Epidermal melanocyte (primary cell): ENCODE data around the gene LSM7.
A peak's percentile ranks its signal among the peaks of the same experiment; 100 is the strongest.

ENCODE experiments used
- DNase-seq: peaks from one replicate; pipeline ENCODE4 v3.0.0; 2011; ENCODE audit warnings: low spot score; ENCODE audit not compliant: insufficient read length

LSM7 gene

GRCh38 chr19:2338751-2339643 lies 10.6 kb upstream of the LSM7 start:
- no peak for DNase-seq

DNA sequence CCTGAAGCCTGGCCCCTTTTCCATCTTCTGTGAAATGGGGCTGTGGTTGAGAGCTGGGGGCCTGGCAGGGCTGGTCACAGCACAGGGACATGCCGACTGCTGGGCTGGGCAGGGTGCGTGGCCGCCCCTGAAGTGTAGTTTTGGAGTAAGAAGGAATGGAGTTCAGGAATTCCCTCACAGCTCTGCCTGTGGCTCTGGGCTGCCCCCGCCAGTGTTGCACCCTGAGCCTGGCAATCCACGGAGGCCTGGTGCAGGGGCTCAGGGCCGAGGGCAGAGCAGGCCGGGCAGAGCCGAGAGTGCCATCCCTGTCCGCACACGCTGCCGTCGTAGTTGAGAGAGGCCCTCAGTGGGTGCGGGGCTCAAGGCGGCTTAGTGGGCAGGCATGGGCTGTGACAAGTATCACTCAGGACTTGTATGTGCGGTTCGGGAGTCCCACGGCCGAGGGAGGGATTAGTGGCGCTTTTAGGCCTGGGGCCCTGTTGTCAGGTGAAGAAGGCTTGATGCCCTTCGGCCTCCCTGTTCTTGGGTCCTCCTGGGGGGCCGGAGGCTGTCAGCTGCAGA lies 9.7 kb upstream of the LSM7 start:
- DNase-seq = no peak

DNA sequence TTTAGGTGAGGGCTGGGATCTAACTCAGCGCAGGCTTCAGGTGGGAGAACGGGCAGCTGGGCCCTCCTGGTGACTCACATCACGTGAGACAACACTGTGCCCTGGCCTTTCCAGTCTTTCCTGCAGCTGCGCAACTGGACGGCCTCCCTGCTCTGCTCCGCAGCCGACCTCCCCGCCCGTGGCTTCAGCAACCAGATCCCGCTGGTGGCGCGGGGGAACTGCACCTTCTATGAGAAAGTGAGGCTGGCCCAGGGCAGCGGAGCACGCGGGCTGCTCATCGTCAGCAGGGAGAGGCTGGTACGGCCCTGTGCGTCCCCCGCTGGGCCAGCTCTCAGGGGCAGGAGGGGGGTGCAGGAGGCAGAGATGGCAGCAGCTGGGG lies 8.9 kb upstream of the LSM7 start:
- DNase-seq = no peak

- no peak for DNase-seq
Measured at GRCh38 chr19:2336528-2337328, 8.3 kb upstream of the LSM7 start.

DNA sequence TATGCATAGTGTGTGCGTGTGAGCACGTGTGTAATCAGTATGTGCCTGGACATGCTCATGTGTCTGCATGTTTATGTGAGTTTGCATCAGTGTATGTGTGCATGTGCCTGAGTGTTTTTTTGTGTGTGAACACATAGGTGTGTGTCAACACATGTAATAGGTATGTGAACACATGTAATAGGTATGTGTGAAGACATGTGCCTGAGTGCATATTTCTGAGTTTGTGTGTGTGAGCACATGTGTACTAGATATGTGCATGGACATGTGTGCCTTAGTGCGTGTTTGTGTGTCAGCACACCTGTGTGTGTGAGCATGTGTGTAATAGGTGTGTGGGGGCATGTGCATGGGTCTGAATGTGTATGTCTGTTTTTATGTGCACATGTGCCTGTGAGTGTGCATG lies 7.5 kb upstream of the LSM7 start:
- no peak for DNase-seq

DNA sequence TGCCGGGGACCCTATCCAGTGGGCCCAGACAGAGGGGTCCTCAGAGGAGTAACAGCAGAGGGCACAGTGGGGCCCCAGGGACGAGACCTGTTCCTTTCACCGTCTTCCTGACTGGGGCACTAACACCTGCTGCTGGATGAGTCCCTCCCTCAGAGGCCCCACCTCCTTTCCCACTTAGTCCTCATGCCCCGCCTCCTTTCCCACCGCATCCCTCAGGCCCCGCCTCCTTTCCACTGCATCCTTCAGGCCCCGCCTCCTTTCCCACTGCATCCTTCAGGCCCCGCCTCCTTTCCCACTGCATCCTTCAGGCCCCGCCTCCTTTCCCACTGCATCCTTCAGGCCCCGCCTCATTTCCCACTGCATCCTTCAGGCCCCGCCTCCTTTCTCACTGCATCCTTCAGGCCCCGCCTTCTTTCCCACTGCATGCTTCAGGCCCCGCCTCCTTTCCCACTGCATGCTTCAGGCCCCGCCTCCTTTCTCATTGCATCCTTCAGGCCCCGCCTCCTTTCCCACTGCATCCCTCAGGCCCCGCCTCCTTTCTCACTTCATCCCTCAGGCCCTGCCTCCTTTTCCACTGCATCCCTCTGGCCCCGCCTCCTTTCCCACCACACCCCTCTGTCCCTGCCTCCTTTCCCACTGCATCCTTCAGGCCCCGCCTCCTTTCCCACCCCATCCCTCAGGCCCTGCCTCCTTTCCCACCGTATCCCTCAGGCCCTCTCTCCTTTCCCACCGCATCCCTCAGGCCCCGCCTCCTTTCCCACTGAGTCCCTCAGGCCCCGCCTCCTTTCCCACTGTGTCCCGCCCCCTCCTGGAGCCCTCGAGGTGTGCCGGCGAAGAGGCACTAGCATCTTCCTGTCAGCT lies 6.8 kb upstream of the LSM7 start:
- DNase-seq = no peak

DNA sequence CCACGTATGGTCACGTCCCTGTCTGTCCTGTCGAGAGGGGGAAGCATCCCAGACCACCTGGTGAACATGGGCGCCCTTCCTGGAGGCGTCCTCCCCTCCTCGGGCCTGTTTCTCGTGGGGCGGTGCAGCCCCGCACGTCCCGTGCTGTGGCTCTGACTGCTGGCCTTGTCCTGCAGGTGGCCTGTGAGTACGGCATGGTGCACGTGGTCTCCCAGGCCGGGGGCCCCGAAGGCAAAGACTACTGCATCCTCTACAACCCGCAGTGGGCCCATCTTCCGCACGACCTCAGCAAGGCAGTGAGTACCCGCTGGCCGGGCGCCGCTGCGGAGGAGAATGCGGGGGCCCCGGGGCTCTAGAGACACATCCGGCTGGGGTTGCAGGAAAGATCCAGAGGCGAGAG lies 6.0 kb upstream of the LSM7 start:
- DNase-seq = no peak

DNA sequence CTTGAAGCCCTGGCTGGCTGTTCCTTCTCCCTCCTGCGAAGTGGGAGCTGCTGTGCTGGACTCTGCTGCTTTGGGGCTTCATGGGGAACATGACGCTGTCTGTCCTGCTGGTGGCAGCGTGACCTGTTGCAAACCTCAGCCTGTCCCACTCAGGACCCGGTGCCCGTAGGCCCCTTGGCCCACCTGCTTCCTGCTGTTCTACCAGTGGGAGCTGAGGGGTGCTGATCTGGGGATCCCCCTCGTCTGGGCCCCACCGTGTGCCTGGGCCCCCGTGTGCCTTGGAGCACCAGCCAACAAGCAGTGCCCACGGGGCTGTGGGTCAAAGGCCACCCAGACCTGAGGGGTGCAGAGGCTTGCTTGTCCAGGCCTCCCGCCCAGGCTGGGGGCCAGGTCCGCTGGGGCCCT lies 5.4 kb upstream of the LSM7 start:
- no peak for DNase-seq

DNA sequence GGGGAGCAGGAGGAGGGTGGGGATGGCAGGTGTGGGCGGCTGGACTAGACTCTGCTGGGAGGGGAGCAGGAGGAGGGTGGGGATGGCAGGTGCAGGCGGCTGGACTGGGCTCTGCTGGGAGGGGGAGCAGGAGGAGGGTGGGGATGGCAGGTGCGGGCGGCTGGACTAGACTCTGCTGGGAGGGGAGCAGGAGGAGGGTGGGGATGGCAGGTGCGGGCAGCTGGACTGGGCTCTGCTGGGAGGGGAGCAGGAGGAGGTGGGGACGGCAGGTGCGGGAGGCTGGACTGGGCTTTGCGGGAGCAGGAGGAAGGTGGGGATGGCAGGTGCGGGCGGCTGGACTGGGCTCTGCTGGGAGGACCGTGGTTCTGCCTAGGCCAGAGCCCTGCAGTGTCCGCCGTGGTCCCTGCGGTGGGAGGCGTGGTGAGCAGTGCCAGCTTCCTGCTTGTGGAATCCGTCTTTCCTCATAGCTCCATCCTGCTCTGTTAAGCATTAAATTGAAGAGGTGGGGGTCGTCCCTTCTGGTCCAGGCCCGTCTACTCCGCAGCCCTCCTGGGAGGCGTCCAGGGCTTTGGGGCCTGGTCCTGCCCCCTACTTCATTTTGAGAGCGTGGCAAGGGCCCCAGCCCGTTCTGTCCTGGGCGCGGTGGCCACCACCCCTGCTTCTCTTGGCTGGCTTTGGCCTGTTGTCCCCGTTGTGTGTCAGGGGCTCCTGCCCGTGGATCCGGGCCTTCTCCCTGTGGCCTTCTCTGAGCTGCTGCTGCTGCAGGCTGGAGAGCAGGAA lies 4.8 kb upstream of the LSM7 start:
- no peak for DNase-seq

DNA sequence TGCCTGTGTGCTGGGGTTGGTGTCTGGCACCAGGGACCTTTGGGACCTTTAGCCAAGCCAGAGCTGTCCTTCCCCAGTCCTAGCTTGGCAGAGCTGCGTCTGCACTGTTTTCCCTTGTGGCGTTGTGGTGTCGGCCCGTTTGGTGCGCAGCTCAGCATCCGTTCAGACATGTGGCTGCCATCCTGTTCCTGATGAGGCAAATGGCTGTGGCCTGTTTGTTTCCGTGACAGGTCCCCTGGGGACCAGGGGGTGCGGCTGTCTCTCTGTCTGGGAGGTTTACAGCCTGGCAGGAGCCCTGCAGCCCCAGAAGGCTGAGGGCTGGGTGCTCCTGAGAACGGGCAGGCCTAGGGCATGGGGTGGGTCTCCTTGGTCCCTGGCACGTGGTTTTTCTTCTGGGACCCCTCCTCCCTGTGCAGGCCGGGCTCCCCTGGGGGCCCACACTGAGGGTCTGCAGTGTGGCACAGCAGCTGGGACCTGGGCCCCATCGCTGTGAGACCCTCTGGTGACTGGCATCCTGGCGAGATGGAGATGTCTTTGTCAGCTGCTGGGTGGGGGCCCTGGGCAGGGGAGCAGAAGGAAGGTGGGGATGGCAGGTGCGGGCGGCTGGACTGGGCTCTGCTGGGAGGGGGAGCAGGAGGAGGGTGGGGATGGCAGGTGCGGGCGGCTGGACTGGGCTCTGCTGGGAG lies 4.1 kb upstream of the LSM7 start:
- no peak for DNase-seq

DNA sequence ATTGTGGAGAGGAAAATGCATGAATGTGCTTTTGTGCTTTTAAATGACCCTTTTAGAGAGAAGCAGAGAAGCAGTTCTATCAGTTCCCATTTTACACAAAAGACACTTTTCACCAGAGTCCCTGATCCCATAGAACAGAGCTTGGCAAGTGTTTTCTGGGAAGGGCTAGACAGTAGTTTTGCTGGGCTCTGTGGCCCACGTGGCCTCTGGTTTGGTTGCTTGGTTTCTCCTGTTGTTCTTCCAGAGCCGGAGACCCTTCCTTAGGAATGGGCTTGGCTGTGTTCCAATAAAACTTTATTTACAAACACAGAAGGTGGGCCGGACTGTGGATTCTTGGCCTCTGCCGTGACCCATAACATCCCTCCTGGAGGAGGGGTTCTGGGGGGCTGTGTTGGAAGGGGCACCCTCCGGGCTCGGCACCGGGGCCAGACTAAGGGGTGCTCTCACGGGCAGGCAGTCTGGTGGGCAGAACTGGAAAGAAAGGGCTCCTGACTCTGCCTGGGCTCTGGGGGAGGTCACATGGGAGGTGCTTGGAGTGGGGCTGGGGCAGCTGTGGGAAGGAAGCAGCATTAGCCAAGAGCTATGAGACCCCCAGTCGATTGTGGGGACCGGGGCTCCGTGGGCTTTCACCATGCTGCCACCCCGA lies 3.3 kb upstream of the LSM7 start:
- DNase-seq = peak; percentile 62

DNA sequence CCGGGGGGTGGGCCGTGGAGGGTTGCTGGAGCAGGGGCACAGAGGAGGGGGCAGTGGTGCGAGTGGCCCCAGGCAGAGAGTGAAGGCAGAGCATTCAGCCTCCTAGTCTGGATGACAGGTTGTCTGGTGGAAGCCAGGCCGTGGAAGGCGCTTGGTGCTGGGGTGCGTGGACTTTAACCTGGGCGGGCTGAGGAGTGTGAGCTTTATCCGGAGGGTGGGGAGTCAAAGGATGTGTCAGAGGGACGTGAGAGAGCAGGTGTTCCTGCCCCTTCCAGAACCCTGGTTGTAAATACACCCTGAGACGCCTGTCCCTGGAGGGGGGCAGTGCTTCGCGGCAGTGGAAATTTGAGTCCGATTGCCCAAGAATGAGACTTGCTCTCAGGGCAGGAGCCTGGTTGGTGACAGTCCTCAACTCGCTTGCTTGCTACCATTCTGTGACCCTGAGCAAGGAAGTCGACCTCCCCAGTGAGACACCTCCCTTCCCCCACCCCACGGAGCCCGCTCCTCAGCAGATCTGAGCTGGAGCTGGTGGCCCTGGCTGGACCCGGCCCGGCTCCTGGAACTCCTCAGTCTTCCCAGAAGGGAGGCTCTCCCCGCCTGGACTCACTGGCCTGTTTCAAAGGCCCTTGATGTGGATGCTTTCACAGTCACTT lies 2.4 kb upstream of the LSM7 start:
- DNase-seq = no peak

- no peak for DNase-seq
Measured at GRCh38 chr19:2330255-2330631, 1.9 kb upstream of the LSM7 start.

DNA sequence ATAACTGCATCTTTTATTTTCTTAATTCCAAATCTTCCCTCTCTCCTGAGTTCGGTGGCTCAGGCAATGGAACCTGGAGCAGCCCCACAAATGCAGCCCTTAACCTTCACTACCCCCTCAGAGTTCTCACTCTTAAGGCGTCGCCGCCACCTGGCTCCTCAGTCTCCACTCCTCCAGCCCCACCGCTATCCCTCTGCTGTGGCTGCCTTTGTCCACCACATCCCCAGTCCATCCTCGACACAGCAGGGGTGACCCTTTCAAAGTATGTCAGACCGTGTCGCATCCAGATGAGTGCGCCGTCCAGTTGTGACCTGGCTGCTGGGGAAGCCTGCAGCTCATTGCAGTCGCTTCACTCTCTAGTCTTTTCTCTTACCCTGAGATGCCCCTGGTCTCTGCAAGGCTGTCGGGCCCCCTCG lies 1.1 kb upstream of the LSM7 start:
- DNase-seq = no peak

GRCh38 chr19:2329149-2329478 lies 728 bp upstream of the LSM7 start:
- DNase-seq = no peak

DNA sequence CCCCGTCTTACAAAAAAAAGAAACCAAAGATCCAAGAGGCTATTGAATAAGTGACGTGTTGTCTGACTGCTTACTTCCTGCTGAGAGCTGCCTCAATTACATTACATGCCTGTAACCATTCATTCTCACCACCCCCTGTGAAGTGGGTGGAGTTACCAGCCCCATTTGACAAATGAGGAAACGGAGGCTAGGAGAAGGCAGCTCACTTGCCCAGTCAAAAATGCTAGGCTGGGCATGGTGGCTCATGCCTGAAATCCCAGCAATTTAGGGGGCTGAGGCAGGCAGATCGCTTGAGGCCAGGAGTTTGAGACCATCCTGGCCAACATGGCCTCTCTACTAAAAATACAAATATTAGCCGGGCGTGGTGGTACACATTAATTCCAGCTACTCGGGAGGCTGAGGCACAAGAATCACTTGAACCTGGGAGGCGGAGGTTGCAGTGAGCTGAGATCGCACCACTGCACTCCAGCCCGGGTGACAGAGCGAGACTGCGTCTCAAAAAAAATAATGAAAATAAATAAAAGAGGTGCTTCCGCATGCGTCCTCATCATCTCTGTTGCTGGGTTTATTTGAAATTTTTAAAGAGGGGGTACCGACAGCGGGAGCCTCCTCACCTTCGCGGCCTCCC lies 499 bp downstream of the LSM7 start:
- DNase-seq = peak; percentile 70

GRCh38 chr19:2326699-2327360 lies 1.6 kb downstream of the LSM7 start:
- no peak for DNase-seq
